Endodermal cell (in vitro differentiated cells): ENCODE results near the gene AKAP3. TPM values are rescaled to one million over a fixed set of nuclear protein-coding genes. Genes with fewer than 3 reads are reported as not detected.
A peak's percentile ranks its signal among the peaks of the same experiment; 100 is the strongest.

Source experiments
- DNase-seq: peaks from one replicate; pipeline ENCODE4 v3.0.0-alpha.2; 2017
- H3K27ac ChIP-seq: 2 replicates; pipeline ENCODE4 v1.5.1; 2013; ENCODE audit warnings: mild to moderate bottlenecking, low read depth, low read length, moderate library complexity
- H3K27me3 ChIP-seq: 2 replicates; pipeline ENCODE4 v1.6.1; 2013; ENCODE audit warnings: mild to moderate bottlenecking, low read length, moderate library complexity; ENCODE audit not compliant: insufficient read depth, control insufficient read depth, poor library complexity, severe bottlenecking
- H3K36me3 ChIP-seq: 2 replicates; pipeline ENCODE4 v1.7.0; 2013; ENCODE audit warnings: mild to moderate bottlenecking, low read length, moderate library complexity; ENCODE audit not compliant: control insufficient read depth, insufficient read depth
- H3K4me1 ChIP-seq: one replicate; pipeline ENCODE4 v1.7.0; 2013; ENCODE audit warnings: low read length; ENCODE audit not compliant: control insufficient read depth, insufficient read depth
- H3K4me3 ChIP-seq: 2 replicates; pipeline ENCODE4 v1.5.1; 2013; ENCODE audit warnings: mild to moderate bottlenecking, low read length, moderate library complexity
- H3K9ac ChIP-seq: 2 replicates; pipeline ENCODE4 v1.6.1; 2013; ENCODE audit warnings: mild to moderate bottlenecking, low read length, moderate library complexity; ENCODE audit not compliant: poor library complexity, severe bottlenecking; ENCODE audit errors: extremely low read depth
- H3K9me3 ChIP-seq: 2 replicates; pipeline ENCODE4 v1.6.1; 2013; ENCODE audit warnings: mild to moderate bottlenecking, low read length, moderate library complexity; ENCODE audit not compliant: control insufficient read depth
- H3K27ac Mint-ChIP-seq: 2 replicates; pipeline ENCODE4 v1.8.0; 2020; ENCODE audit warnings: mixed read lengths
- H3K27me3 Mint-ChIP-seq: 2 replicates; pipeline ENCODE4 v1.8.0; 2021; ENCODE audit warnings: mild to moderate bottlenecking, mixed read lengths; ENCODE audit not compliant: insufficient read depth
- H3K36me3 Mint-ChIP-seq: 2 replicates; pipeline ENCODE4 v1.8.0; 2020; ENCODE audit warnings: low read depth, mixed read lengths
- H3K4me1 Mint-ChIP-seq: 2 replicates; pipeline ENCODE4 v1.8.0; 2020; ENCODE audit warnings: mixed read lengths
- H3K4me3 Mint-ChIP-seq: 2 replicates; pipeline ENCODE4 v1.8.0; 2020; ENCODE audit warnings: mild to moderate bottlenecking, moderate library complexity, mixed read lengths
- H3K9me3 Mint-ChIP-seq: 2 replicates; pipeline ENCODE4 v1.8.0; 2020; ENCODE audit warnings: mild to moderate bottlenecking, mixed read lengths
- CTCF ChIP-seq: fragments of 200-600 bp; sonication (generic); conservative IDR thresholded peaks from 2 replicates; pipeline ENCODE4 v1.5.0; 2021; ENCODE audit warnings: antibody characterized with exemption, mild to moderate bottlenecking
- WGBS, 2 experiments: methylation state at CpG; one replicate each; pipeline versions ENCODE4 v1.1.5 to v1.1.7; 2013; ENCODE audit warnings: missing lambda C conversion rate in 2 of 2, mixed read lengths in 1 of 2; ENCODE audit not compliant: insufficient coverage in 1 of 2, insufficient read length in 1 of 2; 5-methylcytosine and 5-hydroxymethylcytosine counted together
- total RNA-seq, 2 donors: library from RNA; stranded (reverse); fragmentation: NEBNext Ultra II Directional in 1 of 2; extraction: Animal tissue kit (Norgen Biotek cat#: 25700) in 1 of 2; gene quantifications; 2 replicates in 1 of 2; 3 replicates in 1 of 2; pipeline ENCODE4 v1.2.1, GENCODE V29; 2021

Gene AKAP3
- total RNA-seq, 2 donors from 2014 or later, result 0.69 to 3.4 TPM

DNA sequence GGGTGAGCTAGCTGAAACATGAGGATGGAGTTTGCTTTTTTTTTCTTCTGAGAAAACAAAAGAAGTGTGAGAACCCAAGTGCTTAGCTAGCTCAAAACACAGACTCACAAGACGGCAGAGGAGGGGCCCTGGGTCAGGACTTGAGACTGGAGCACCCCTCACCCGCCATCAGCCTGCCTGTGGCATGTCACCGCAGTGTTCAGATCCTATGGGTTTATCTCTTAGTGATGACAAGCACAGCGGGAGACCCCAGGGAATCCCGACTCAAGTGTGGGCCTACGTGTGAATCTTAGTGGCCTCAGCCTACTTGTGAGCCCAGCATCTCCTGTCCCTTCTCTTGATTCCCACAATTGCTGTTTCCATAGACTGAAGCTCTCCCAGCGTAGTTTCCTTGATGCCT, 64.0 kb downstream of the AKAP3 start:
- no peak overlapping the region for H3K4me3 Mint-ChIP-seq
- H3K4me1 Mint-ChIP-seq, result peaks cover 4% of the 10 kb centered on the region
- Histone ChIP-seq H3K27me3 (no peaks in the 10 kb centered on the region), H3K27ac (no peak overlapping the region), H3K4me1 (no peaks in the 10 kb centered on the region), H3K36me3 (no peaks in the 10 kb centered on the region), H3K4me3 (no peak overlapping the region), H3K9me3 (no peaks in the 10 kb centered on the region), H3K9ac (no peak overlapping the region)
- no peaks in the 10 kb centered on the region for H3K27me3 Mint-ChIP-seq
- 87 to 94% methylated on average over 6 to 7 of the region's 7 CpGs for WGBS, 2 experiments
- H3K9me3 Mint-ChIP-seq, result peaks cover 4% of the 10 kb centered on the region
- peak; percentile 66 for DNase-seq
- H3K27ac Mint-ChIP-seq, result no peak overlapping the region
- no peak for TF ChIP-seq CTCF
- H3K36me3 Mint-ChIP-seq, result no peaks in the 10 kb centered on the region

- Mint-ChIP-seq H3K27me3 (no peaks in the 10 kb centered on the region), H3K27ac (no peak overlapping the region)
- H3K4me3 ChIP-seq, result no peak overlapping the region
Observed at GRCh38 chr12:4584281-4584680, 64.6 kb downstream of the AKAP3 start.

DNA sequence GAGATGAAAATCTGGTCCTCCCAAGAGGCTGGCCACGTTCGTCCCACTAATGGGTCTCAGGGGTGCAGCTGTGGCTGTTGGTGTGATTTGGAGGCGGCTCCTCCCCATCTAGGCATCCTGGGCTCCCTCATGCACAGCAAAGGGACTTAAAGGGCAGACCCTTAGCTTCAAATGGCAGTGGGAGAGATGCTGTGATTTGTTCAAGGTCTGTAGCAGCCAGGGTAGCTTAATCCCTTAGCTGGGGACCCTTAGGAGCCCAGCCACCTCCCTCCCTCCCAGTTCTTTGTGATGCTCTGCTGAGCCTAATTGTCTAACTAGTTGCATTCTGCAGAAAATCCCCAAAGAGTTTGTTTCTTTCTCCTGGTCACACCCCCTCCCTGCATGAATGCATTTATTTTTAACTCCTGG, 68.6 kb downstream of the AKAP3 start:
- DNase-seq, result no peak
- H3K4me3 Mint-ChIP-seq, result no peak overlapping the region
- Histone ChIP-seq H3K4me3 (no peak overlapping the region), H3K4me1 (no peaks in the 10 kb centered on the region), H3K27me3 (peaks cover 8% of the 10 kb centered on the region), H3K9me3 (no peaks in the 10 kb centered on the region), H3K9ac (no peak overlapping the region), H3K27ac (no peak overlapping the region), H3K36me3 (no peaks in the 10 kb centered on the region)
- TF ChIP-seq CTCF, result no peak
- peaks cover 2% of the 10 kb centered on the region for H3K4me1 Mint-ChIP-seq
- peaks cover 8% of the 10 kb centered on the region for H3K27me3 Mint-ChIP-seq
- peaks cover 4% of the 10 kb centered on the region for H3K9me3 Mint-ChIP-seq
- H3K36me3 Mint-ChIP-seq, result no peaks in the 10 kb centered on the region
- H3K27ac Mint-ChIP-seq, result no peak overlapping the region
- 80 to 86% methylated on average over 3 of the region's 3 CpGs for WGBS, 2 experiments

More at GRCh38 chr12:4584281-4584680, 64.6 kb downstream of the AKAP3 start:
- TF ChIP-seq CTCF, result no peak
- Histone ChIP-seq H3K36me3 (no peaks in the 10 kb centered on the region), H3K27ac (no peak overlapping the region), H3K4me1 (no peaks in the 10 kb centered on the region), H3K9ac (no peak overlapping the region), H3K9me3 (no peaks in the 10 kb centered on the region), H3K27me3 (no peaks in the 10 kb centered on the region)
- Mint-ChIP-seq H3K4me1 (peaks cover 4% of the 10 kb centered on the region), H3K4me3 (no peak overlapping the region), H3K36me3 (no peaks in the 10 kb centered on the region), H3K9me3 (peaks cover 4% of the 10 kb centered on the region)
- WGBS, 2 experiments, result 97 to 100% methylated on average over 3 to 4 of the region's 6 CpGs
- DNase-seq, result no peak
